Activated gamma-delta T cell treated with anti-CD3 and anti-CD28 coated beads, Interleukin-2, amount 50 U/mL, for 16 hours (primary cell): Measurements from ENCODE around the gene DPP10.
"Not testable (repeated sequence)": the region's sequence is repeated elsewhere in the genome, so short reads cannot be mapped to it uniquely, and the experiment has no call there.

Experiments used
- DNase-seq: peaks from one replicate; pipeline ENCODE4 v3.0.0-alpha.2; 2020; ENCODE audit warnings: low read depth

The DPP10 gene

GRCh38 chr2:114962532-114962931 is 520.1 kb downstream of the DPP10 start:
- no peak for DNase-seq

GRCh38 chr2:114968748-114969400 is 526.4 kb downstream of the DPP10 start:
- DNase-seq: no peak

- not testable (repeated sequence) for DNase-seq
Observed at GRCh38 chr2:115004321-115004720, 561.9 kb downstream of the DPP10 start.

GRCh38 chr2:115011721-115012120 is 569.3 kb downstream of the DPP10 start:
- DNase-seq: no peak

- DNase-seq: not testable (repeated sequence)
Observed at GRCh38 chr2:115022013-115022412, 579.6 kb downstream of the DPP10 start.

- DNase-seq: no peak
Observed at GRCh38 chr2:115034801-115035200, 592.4 kb downstream of the DPP10 start.

GRCh38 chr2:115036818-115037217 is 594.4 kb downstream of the DPP10 start:
- DNase-seq: no peak

GRCh38 chr2:115057473-115057872 is 615.0 kb downstream of the DPP10 start:
- DNase-seq: no peak

- no peak for DNase-seq
Observed at GRCh38 chr2:115070002-115070401, 627.6 kb downstream of the DPP10 start.

GRCh38 chr2:115071534-115071933 is 629.1 kb downstream of the DPP10 start:
- DNase-seq: no peak

GRCh38 chr2:115075800-115076199 is 633.4 kb downstream of the DPP10 start:
- no peak for DNase-seq

GRCh38 chr2:115077626-115078025 is 635.2 kb downstream of the DPP10 start:
- no peak for DNase-seq

GRCh38 chr2:115083225-115083624 is 640.8 kb downstream of the DPP10 start:
- DNase-seq: no peak

GRCh38 chr2:115083711-115084110 is 641.3 kb downstream of the DPP10 start:
- DNase-seq: no peak

- DNase-seq: no peak
Observed at GRCh38 chr2:115084446-115084845, 642.0 kb downstream of the DPP10 start.

- DNase-seq: not testable (repeated sequence)
Observed at GRCh38 chr2:115086051-115086620, 643.7 kb downstream of the DPP10 start.

- no peak for DNase-seq
Observed at GRCh38 chr2:115094441-115094840, 652.0 kb downstream of the DPP10 start.

GRCh38 chr2:115105966-115106365 is 663.5 kb downstream of the DPP10 start:
- no peak for DNase-seq

- no peak for DNase-seq
Observed at GRCh38 chr2:115115135-115115534, 672.7 kb downstream of the DPP10 start.

- DNase-seq: no peak
Observed at GRCh38 chr2:115118306-115118705, 675.9 kb downstream of the DPP10 start.

GRCh38 chr2:115119086-115119485 is 676.6 kb downstream of the DPP10 start:
- no peak for DNase-seq

- no peak for DNase-seq
Observed at GRCh38 chr2:115122701-115123100, 680.3 kb downstream of the DPP10 start.

- no peak for DNase-seq
Observed at GRCh38 chr2:115124817-115125216, 682.4 kb downstream of the DPP10 start.

- DNase-seq: no peak
Observed at GRCh38 chr2:115129536-115129935, 687.1 kb downstream of the DPP10 start.
